ENCODE measurements around the gene QPRT.
"Not testable (repeated sequence)": the region's sequence is repeated elsewhere in the genome, so short reads cannot be mapped to it uniquely, and the experiment has no call there.

QPRT gene

GRCh38 chr16:29727452-29727851, 48.5 kb downstream of the QPRT start:
- no peaks in the 10 kb centered on the region for H3K27me3 ChIP-seq (ENCODE audit: insufficient read depth, low read length, poor library complexity)
- no peaks in the 10 kb centered on the region for H3K36me3 ChIP-seq (ENCODE audit: insufficient read depth, low read length)
- H3K4me1 ChIP-seq (ENCODE audit: insufficient read depth, low read length) = no peaks in the 10 kb centered on the region
- no peaks in the 10 kb centered on the region for H3K9me3 ChIP-seq (ENCODE audit: insufficient read depth, low read length, severe bottlenecking)
- no peak overlapping the region for H3K4me2 ChIP-seq (ENCODE audit: insufficient read depth, low read length)
- H4K20me1 ChIP-seq (ENCODE audit: insufficient read depth, low read length) = no peaks in the 10 kb centered on the region
- ATAC-seq (ENCODE audit: insufficient read depth, low read depth) = no peak
- DNase-seq = no peak
- no peaks in the 10 kb centered on the region for H3K79me2 ChIP-seq (ENCODE audit: insufficient read depth, low read length)
- no peak for TF ChIP-seq EZH2 (IDR thresholded peaks at IDR 0.05; ENCODE audit: borderline replicate concordance, low read depth, low read length, severe bottlenecking)
- no peak for TF ChIP-seq CTCF (IDR thresholded peaks at IDR 0.05; ENCODE audit: borderline replicate concordance, extremely low read depth, low read length, poor library complexity, severe bottlenecking)
- H2AFZ ChIP-seq (ENCODE audit: low read depth, low read length) = peak overlapping the region; percentile 29; the same call in 1 of the 2 replicates
- no peak overlapping the region for H3K4me3 ChIP-seq (ENCODE audit: low read depth in 1 of 2, low read length in 2 of 2)
- no peak overlapping the region for H3K9ac ChIP-seq (ENCODE audit: low read depth, low read length)
- no peak overlapping the region for H3K27ac ChIP-seq (ENCODE audit: low read length)

GRCh38 chr16:29729116-29729521, 50.1 kb downstream of the QPRT start:
- no peaks in the 10 kb centered on the region for H3K27me3 ChIP-seq (ENCODE audit: insufficient read depth, low read length, poor library complexity)
- no peak overlapping the region for H2AFZ ChIP-seq (ENCODE audit: low read depth, low read length)
- no peak overlapping the region for H3K4me3 ChIP-seq (ENCODE audit: low read depth in 1 of 2, low read length in 2 of 2)
- no peaks in the 10 kb centered on the region for H3K36me3 ChIP-seq (ENCODE audit: insufficient read depth, low read length)
- H3K79me2 ChIP-seq (ENCODE audit: insufficient read depth, low read length) = no peaks in the 10 kb centered on the region
- peak; percentile 61 for TF ChIP-seq CTCF (IDR thresholded peaks at IDR 0.05; ENCODE audit: borderline replicate concordance, extremely low read depth, low read length, poor library complexity, severe bottlenecking)
- TF ChIP-seq EZH2 (IDR thresholded peaks at IDR 0.05; ENCODE audit: borderline replicate concordance, low read depth, low read length, severe bottlenecking) = no peak
- H4K20me1 ChIP-seq (ENCODE audit: insufficient read depth, low read length) = no peaks in the 10 kb centered on the region
- DNase-seq (no peak), ATAC-seq (ENCODE audit: insufficient read depth, low read depth) (no peak)
- H3K27ac ChIP-seq (ENCODE audit: low read length) = no peak overlapping the region
- no peaks in the 10 kb centered on the region for H3K4me1 ChIP-seq (ENCODE audit: insufficient read depth, low read length)
- no peak overlapping the region for H3K4me2 ChIP-seq (ENCODE audit: insufficient read depth, low read length)
- H3K9me3 ChIP-seq (ENCODE audit: insufficient read depth, low read length, severe bottlenecking) = no peaks in the 10 kb centered on the region
- H3K9ac ChIP-seq (ENCODE audit: low read depth, low read length) = no peak overlapping the region

GRCh38 chr16:29730649-29731048, 51.7 kb downstream of the QPRT start:
- H3K27me3 ChIP-seq (ENCODE audit: insufficient read depth, low read length, poor library complexity) = no peaks in the 10 kb centered on the region
- ATAC-seq (ENCODE audit: insufficient read depth, low read depth) = no peak
- H3K9ac ChIP-seq (ENCODE audit: low read depth, low read length) = no peak overlapping the region
- H2AFZ ChIP-seq (ENCODE audit: low read depth, low read length) = no peak overlapping the region
- H3K9me3 ChIP-seq (ENCODE audit: insufficient read depth, low read length, severe bottlenecking) = no peaks in the 10 kb centered on the region
- no peak overlapping the region for H3K4me2 ChIP-seq (ENCODE audit: insufficient read depth, low read length)
- no peak overlapping the region for H3K27ac ChIP-seq (ENCODE audit: low read length)
- TF ChIP-seq CTCF (IDR thresholded peaks at IDR 0.05; ENCODE audit: borderline replicate concordance, extremely low read depth, low read length, poor library complexity, severe bottlenecking) (no peak), EZH2 (IDR thresholded peaks at IDR 0.05; ENCODE audit: borderline replicate concordance, low read depth, low read length, severe bottlenecking) (no peak)
- H3K4me1 ChIP-seq (ENCODE audit: insufficient read depth, low read length) = no peaks in the 10 kb centered on the region
- no peak for DNase-seq
- no peaks in the 10 kb centered on the region for H3K79me2 ChIP-seq (ENCODE audit: insufficient read depth, low read length)
- H3K4me3 ChIP-seq (ENCODE audit: low read depth in 1 of 2, low read length in 2 of 2) = no peak overlapping the region
- H3K36me3 ChIP-seq (ENCODE audit: insufficient read depth, low read length) = no peaks in the 10 kb centered on the region
- no peaks in the 10 kb centered on the region for H4K20me1 ChIP-seq (ENCODE audit: insufficient read depth, low read length)

GRCh38 chr16:29731768-29732601, 53.0 kb downstream of the QPRT start:
- H3K27me3 ChIP-seq (ENCODE audit: insufficient read depth, low read length, poor library complexity); DNase-seq; H3K4me3 ChIP-seq (ENCODE audit: low read depth in 1 of 2, low read length in 2 of 2); H3K4me2 ChIP-seq (ENCODE audit: insufficient read depth, low read length); H3K9ac ChIP-seq (ENCODE audit: low read depth, low read length); H4K20me1 ChIP-seq (ENCODE audit: insufficient read depth, low read length); H2AFZ ChIP-seq (ENCODE audit: low read depth, low read length); H3K4me1 ChIP-seq (ENCODE audit: insufficient read depth, low read length); H3K27ac ChIP-seq (ENCODE audit: low read length); H3K36me3 ChIP-seq (ENCODE audit: insufficient read depth, low read length); H3K79me2 ChIP-seq (ENCODE audit: insufficient read depth, low read length); ATAC-seq (ENCODE audit: insufficient read depth, low read depth); H3K9me3 ChIP-seq (ENCODE audit: insufficient read depth, low read length, severe bottlenecking): not testable (repeated sequence)

Measured in DND-41 (cell line).